SKM-1 treated with dmso at 0.1 percent for 144 hours (cell line): ENCODE data around the gene ARHGAP45.

Experiments
- DNase-seq: peaks from one replicate; lab custom pipeline; 2025; ENCODE audit not compliant: unreplicated experiment; lab: John Stamatoyannopoulos, UW

ARHGAP45 gene

GRCh38 chr19:1103132-1103707 is 36.3 kb downstream of the ARHGAP45 start:
- DNase-seq = no peak

GRCh38 chr19:1103708-1104310 is 36.8 kb downstream of the ARHGAP45 start, which contains the start of gene GPX4:
GPX4 (plus strand) TSS chr19:1103994; CDS start chr19:1104044, 50 bp downstream.
- peak; percentile 94 for DNase-seq

- peak; percentile 21 for DNase-seq
Observed at GRCh38 chr19:1104311-1105007, 37.5 kb downstream of the ARHGAP45 start.

- DNase-seq = no peak
Observed at GRCh38 chr19:1105008-1105872, 38.3 kb downstream of the ARHGAP45 start.

GRCh38 chr19:1105873-1106840 is 39.2 kb downstream of the ARHGAP45 start:
- no peak for DNase-seq

- peak; percentile 21 for DNase-seq
Observed at GRCh38 chr19:1106841-1107660, 40.1 kb downstream of the ARHGAP45 start.

DNA sequence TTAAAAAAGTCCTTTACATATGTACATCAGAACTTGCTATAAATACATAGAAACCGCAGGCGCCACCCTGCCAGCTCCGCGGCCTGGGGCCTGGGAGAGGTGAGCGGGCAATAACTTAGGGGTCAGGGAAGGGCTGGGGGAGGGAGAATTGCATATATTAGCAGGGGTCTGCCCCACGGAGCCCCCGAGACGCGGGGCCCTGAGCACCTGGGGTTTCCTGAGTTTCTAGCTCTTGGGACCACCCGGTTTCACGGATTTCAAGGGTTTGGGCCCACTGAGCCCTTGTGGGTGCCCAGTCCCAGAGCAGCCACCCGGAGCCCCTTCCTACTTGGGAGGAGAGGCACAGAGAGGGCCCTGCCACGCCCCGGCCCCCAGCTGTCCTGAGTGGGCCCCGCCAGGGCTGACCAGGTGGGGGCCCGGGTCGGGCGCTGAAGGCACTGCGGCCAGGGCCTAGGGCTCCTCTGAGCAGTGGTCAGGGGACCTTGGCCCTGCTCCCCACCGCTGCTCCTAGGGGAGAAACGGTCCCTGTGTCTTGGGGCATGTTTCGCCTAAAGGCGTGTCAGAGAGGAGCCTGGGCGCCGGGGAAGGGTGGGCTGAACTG is 40.8 kb downstream of the ARHGAP45 start:
- no peak for DNase-seq

GRCh38 chr19:1108291-1109031 is 41.5 kb downstream of the ARHGAP45 start:
- no peak for DNase-seq

- DNase-seq = no peak
Observed at GRCh38 chr19:1109032-1109551, 42.1 kb downstream of the ARHGAP45 start.

DNA sequence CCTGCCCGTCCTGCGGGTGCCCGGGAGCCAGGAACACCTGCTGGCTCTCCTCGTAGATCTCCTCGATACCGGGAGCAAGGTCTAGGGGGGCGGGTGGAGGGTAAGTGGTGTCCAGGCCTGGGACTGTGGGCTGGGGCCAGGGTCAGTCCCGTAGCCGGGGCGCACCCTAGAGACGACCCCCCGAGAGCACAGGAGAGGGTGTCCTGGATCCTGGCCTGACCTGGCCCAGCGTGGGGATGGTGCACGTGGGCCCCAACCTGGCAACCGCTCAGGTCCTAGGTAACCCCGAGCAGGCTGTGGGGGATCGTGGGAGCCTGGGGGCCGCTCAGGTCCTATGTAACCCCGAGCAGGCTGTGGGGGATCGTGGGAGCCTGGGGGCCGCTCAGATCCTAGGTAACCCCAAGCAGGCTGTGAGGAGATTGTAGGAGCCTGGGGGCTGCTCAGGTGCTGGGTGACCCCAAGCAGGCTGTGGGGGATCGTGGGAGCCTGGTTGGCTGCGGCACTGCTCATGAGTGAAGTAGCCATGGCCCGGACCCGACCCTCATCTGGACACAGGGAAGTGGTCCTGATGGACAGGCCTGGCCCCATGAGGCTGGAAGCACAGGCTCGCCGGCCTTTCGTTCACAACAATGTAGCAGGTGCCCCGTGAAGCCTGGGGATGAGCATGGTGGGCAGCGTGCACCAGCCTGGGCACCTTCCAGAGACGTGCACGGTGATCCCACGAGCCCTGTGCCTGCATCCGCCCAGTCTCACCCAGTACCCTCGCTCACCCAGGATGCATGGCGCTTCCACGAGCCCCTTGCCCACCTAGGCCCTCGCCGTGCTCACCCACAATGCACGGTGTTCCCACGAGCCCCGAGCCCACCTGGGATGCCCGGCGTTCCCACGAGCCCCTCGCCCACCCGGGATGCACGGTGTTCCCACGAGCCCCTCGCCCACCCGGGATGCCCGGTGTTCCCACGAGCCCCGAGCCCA is 43.0 kb downstream of the ARHGAP45 start:
- no peak for DNase-seq

DNA sequence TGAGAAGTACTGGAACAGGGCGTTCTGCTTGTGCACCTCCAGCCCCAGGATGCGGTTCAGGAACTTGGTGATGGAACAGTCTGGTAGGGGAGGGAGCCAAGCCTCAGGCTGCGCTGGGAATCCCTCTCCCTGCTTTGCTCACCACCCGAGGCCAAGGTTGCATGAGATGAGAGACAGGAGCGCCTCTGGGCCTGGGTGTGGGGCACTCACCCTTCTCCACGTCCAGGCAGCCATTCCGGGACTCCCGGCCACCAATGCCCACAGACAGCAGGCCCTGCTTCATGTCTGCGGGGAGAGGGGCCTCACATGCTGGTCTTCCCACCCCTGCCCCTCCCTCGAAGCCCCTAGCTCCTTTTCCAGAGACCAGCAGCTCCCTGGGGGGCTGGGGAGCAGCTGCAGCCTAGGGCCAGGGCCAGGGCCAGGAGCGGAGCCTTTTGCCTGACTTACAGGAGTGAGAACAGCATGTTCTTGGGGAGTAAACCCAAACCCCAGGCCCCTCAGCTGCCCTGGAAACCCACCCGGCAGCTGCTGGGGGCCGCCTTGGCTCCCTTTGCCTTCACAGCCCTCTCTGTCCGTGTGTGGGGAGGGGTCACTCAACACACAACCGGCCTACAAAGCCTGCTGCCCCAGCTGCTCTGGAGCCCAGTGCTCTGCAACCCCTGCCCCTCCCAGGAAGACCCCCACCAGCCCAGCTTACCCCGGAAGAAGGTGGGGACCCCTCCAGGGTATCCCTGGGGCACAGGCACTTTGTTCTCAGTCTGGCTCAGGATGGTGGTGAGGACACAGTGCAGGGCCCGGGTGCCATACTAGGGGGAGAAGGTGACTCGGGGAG is 44.1 kb downstream of the ARHGAP45 start:
- no peak for DNase-seq

DNA sequence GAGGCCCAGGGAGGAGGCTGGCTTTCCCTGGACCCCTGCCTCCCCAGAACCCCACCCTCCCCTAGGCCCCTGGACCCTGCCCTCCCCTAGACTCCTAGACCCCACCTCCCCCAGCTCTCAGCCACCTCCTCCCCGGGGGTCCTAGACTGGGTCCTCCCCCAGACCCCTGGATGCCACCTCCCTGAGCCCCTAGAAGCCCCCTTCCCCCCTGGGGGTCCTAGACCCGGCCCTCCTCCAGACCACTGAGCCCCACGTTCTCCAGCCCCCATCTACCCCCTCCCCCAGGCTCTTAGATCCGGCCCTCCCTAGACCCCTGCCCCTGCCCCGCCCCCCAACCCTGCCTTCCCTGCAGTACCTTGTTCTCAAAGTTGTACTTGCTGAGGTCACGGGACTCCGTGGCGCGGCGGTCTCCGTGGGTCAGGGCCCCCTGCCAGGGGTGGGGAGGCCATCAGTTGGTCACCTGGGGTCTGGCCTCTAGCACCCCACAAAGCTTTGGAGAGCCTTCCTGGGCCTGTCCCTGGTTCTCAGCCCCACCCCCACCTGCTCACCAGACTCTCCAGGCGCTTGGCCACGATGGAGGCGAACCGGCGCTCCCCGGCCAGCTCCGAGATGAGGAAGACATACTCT is 44.8 kb downstream of the ARHGAP45 start:
- no peak for DNase-seq

DNA sequence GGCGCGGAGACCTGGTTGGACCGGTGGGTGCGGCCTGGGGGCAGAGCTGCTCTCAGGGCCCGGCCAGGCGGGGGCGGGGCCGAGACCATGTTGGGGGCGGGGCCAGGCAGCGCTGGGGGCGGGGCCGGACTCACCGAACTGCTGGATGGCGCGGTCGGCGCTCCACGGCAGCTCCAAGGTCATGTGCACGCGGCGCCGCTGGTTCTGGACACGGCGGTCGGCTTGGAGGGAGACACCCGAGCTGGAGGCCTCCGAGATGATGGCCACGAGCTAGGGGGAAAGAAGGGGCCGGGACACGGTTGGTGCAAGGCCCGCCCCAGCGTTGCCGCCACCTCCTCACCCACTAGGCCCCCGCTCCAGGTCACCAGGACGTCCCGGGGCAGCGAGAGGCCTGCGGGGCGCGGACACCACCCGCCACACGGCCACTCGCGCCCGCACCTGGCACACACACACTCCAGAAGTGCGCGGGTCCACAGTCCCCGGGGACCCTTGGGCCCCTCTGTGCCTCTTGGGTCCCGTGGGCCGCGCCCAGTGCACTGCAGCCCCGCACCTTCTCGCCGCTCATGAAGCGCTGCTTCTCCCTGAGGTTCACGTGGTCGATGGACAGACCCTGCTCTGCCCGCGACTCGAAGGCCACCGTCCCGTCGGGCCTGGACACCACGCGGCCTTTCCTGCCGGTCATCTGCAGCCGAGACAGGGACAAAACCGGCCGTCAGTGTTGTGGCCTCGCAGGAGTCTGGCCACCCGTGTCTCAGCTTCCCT is 45.5 kb downstream of the ARHGAP45 start:
- no peak for DNase-seq

- peak; percentile 25 for DNase-seq
Observed at GRCh38 chr19:1113030-1113985, 46.3 kb downstream of the ARHGAP45 start.
